ENCODE results near the gene CIB4.

CIB4 gene

GRCh38 chr2:26609205-26609631 is 31.9 kb downstream of the CIB4 start:
- no peak for DNase-seq (ENCODE audit: low read depth, low spot score)

GRCh38 chr2:26608557-26608956 is 32.6 kb downstream of the CIB4 start:
- DNase-seq (ENCODE audit: low read depth, low spot score), result no peak

- DNase-seq (ENCODE audit: low read depth, low spot score), result no peak
Observed at GRCh38 chr2:26607698-26608097, 33.5 kb downstream of the CIB4 start.

- DNase-seq (ENCODE audit: low read depth, low spot score), result no peak
Observed at GRCh38 chr2:26606847-26607190, 34.3 kb downstream of the CIB4 start.

GRCh38 chr2:26605999-26606846 is 34.9 kb downstream of the CIB4 start:
- no peak for DNase-seq (ENCODE audit: low read depth, low spot score)

GRCh38 chr2:26605195-26605998 is 35.8 kb downstream of the CIB4 start:
- no peak for DNase-seq (ENCODE audit: low read depth, low spot score)

- DNase-seq (ENCODE audit: low read depth, low spot score), result no peak
Observed at GRCh38 chr2:26602575-26602974, 38.6 kb downstream of the CIB4 start.

GRCh38 chr2:26599387-26599786 is 41.8 kb downstream of the CIB4 start:
- DNase-seq (ENCODE audit: low read depth, low spot score), result no peak

GRCh38 chr2:26598996-26599373 is 42.2 kb downstream of the CIB4 start:
- no peak for DNase-seq (ENCODE audit: low read depth, low spot score)

- no peak for DNase-seq (ENCODE audit: low read depth, low spot score)
Observed at GRCh38 chr2:26598336-26598995, 42.7 kb downstream of the CIB4 start.

- no peak for DNase-seq (ENCODE audit: low read depth, low spot score)
Observed at GRCh38 chr2:26597197-26597596, 44.0 kb downstream of the CIB4 start.

- DNase-seq (ENCODE audit: low read depth, low spot score), result no peak
Observed at GRCh38 chr2:26595146-26595545, 46.0 kb downstream of the CIB4 start.

- no peak for DNase-seq (ENCODE audit: low read depth, low spot score)
Observed at GRCh38 chr2:26591619-26592505, 49.3 kb downstream of the CIB4 start.

GRCh38 chr2:26590980-26591618 is 50.1 kb downstream of the CIB4 start:
- DNase-seq (ENCODE audit: low read depth, low spot score), result no peak

- DNase-seq (ENCODE audit: low read depth, low spot score), result no peak
Observed at GRCh38 chr2:26590508-26590907, 50.7 kb downstream of the CIB4 start.

- no peak for DNase-seq (ENCODE audit: low read depth, low spot score)
Observed at GRCh38 chr2:26588576-26588975, 52.6 kb downstream of the CIB4 start.

- no peak for DNase-seq (ENCODE audit: low read depth, low spot score)
Observed at GRCh38 chr2:26587994-26588393, 53.2 kb downstream of the CIB4 start.

GRCh38 chr2:26585966-26586365 is 55.2 kb downstream of the CIB4 start:
- no peak for DNase-seq (ENCODE audit: low read depth, low spot score)

GRCh38 chr2:26585100-26585499 is 56.1 kb downstream of the CIB4 start:
- DNase-seq (ENCODE audit: low read depth, low spot score), result no peak

GRCh38 chr2:26584656-26585055 is 56.5 kb downstream of the CIB4 start:
- DNase-seq (ENCODE audit: low read depth, low spot score), result no peak

GRCh38 chr2:26584191-26584590 is 57.0 kb downstream of the CIB4 start:
- no peak for DNase-seq (ENCODE audit: low read depth, low spot score)

Data from brain pericyte (primary cell).